Common myeloid progenitor, CD34-positive (primary cell): ENCODE data around the gene LCE2A.

Experiments
- CTCF ChIA-PET: fragments of 350-600 bp; sonication (Branson Sonifier 250); formaldehyde crosslinking; loops from one replicate; lab custom pipeline; 2021; ENCODE audit warnings: antibody characterized with exemption; lab: Charles Lee
- POLR2A ChIA-PET: fragments of 350-600 bp; sonication (Branson Sonifier 250); formaldehyde crosslinking; loops from one replicate; lab custom pipeline; 2021; ENCODE audit warnings: antibody characterized with exemption; lab: Charles Lee
- DNase-seq, 3 donors: peaks; one replicate each; pipeline versions ENCODE4 v3.0.0 to v3.0.0-alpha.2; 2013
- H3K27ac ChIP-seq, 2 experiments: 1 replicate in 1 of 2; 2 replicates in 1 of 2; pipeline ENCODE4 v1.7.0; 2013; ENCODE audit warnings: inconsistent platforms in 2 of 2, low read length in 2 of 2, mild to moderate bottlenecking in 2 of 2, low read depth in 1 of 2, moderate library complexity in 1 of 2; ENCODE audit not compliant: severe bottlenecking in 2 of 2, insufficient read depth in 1 of 2, poor library complexity in 1 of 2
- H3K27me3 ChIP-seq, 5 experiments: replicated peaks in 2 of 5; 1 replicate in 3 of 5; 2 replicates in 2 of 5; pipeline versions ENCODE4 v1.6.1 to v1.7.0; 2013; ENCODE audit warnings: low read length in 4 of 5, mild to moderate bottlenecking in 2 of 5, moderate library complexity in 2 of 5, inconsistent platforms in 1 of 5; ENCODE audit not compliant: insufficient read depth in 5 of 5, control insufficient read depth in 4 of 5
- H3K36me3 ChIP-seq, 4 experiments: 1 replicate in 2 of 4; 2 replicates in 2 of 4; pipeline versions ENCODE4 v1.6.1 to v1.7.0; 2013; ENCODE audit warnings: low read length in 3 of 4, control low read depth in 1 of 4, mild to moderate bottlenecking in 1 of 4; ENCODE audit not compliant: control insufficient read depth in 4 of 4, insufficient read depth in 4 of 4
- H3K4me1 ChIP-seq, 4 experiments: 1 replicate in 3 of 4; 2 replicates in 1 of 4; pipeline versions ENCODE4 v1.6.1 to v1.7.1; 2013; ENCODE audit warnings: low read length in 3 of 4, mild to moderate bottlenecking in 3 of 4, control low read depth in 1 of 4, inconsistent platforms in 1 of 4, moderate library complexity in 1 of 4; ENCODE audit not compliant: control insufficient read depth in 4 of 4, insufficient read depth in 4 of 4; ENCODE audit errors: control extremely low read depth in 1 of 4
- H3K4me3 ChIP-seq, 7 experiments: 1 replicate in 4 of 7; 2 replicates in 3 of 7; pipeline versions ENCODE4 v1.5.1 to v1.7.0; 2013; ENCODE audit warnings: mild to moderate bottlenecking in 7 of 7, low read length in 6 of 7, moderate library complexity in 6 of 7, inconsistent platforms in 2 of 7, low read depth in 2 of 7, control low read depth in 1 of 7; ENCODE audit not compliant: insufficient read depth in 4 of 7, control insufficient read depth in 1 of 7; ENCODE audit errors: extremely low read depth in 1 of 7
- H3K9me3 ChIP-seq, 5 experiments: 1 replicate in 4 of 5; 2 replicates in 1 of 5; pipeline versions ENCODE4 v1.6.1 to v1.7.1; 2013; ENCODE audit warnings: low read length in 4 of 5, mild to moderate bottlenecking in 2 of 5, inconsistent platforms in 1 of 5, low read depth in 1 of 5, moderate library complexity in 1 of 5; ENCODE audit not compliant: control insufficient read depth in 4 of 5, insufficient read depth in 2 of 5; ENCODE audit errors: control extremely low read depth in 1 of 5
- WGBS: methylation state at CpG from one replicate; pipeline ENCODE4 v1.1.5; 2013; ENCODE audit not compliant: insufficient coverage; 5-methylcytosine and 5-hydroxymethylcytosine counted together

LCE2A gene

DNA sequence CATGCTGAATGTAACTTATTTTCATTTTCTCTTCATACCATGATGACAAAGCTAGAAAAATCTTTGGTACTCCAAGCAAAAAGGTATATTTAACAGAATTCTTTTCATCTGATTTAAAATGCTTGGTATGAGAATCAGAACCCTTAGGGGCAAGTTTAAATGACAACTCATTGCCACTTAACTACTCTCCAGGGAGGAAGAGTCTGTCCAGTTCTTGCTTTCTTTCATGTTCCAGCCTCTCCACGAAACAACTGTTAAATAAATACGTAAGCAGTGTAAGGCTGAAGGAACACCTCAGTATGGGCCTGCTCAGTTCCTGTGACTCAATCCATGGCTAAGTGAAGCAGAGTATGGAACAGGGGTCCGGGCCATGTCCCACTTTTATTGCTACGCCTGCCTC, 1.6 kb downstream of the LCE2A start:
- no peaks in the 10 kb centered on the region for H3K36me3 ChIP-seq
- no peaks in the 10 kb centered on the region for H3K9me3 ChIP-seq
- 100% methylated on average over 2 of the region's 4 CpGs for WGBS
- H3K27me3 ChIP-seq: peaks cover 0 to 5% (median 0%) of the 10 kb centered on the region in 5 experiments
- CTCF ChIA-PET: no interaction called here
- POLR2A ChIA-PET: no interaction called here
- no peaks in the 10 kb centered on the region for H3K4me1 ChIP-seq
- no peak for DNase-seq
- H3K4me3 ChIP-seq: no peak overlapping the region
- H3K27ac ChIP-seq: no peak overlapping the region

DNA sequence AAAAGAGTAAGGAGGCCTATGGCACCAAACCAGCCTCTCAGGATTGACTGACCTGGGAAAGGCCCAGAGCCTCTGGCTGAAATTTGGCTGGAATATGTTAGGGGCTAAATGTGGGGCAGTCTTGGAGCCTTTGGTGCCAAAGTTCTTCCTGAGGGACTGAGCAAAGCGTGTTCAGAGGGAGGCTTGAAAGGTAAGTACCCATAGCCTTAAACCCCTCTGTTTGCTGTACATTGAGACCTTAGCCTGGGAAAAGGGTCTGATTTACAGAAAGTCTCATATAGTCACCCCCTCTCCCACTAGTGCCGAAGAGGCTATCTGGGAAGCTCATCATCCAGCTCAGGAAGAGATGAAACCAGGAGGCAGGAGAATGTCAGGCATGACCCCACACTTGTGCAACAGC, 9.7 kb downstream of the LCE2A start, which contains the start of gene LCE4A:
TSS of gene LCE4A (plus strand) at position 301 of the 400 bp plus-strand sequence. CDS start 916 bp downstream, outside the sequence.
- Histone ChIP-seq H3K27ac (no peak within 1 kb of the TSS), H3K4me1 (no peaks in the 10 kb centered on the region), H3K27me3 (peaks cover 0 to 2% (median 2%) of the 10 kb centered on the region in 5 experiments), H3K36me3 (no peaks in the 10 kb centered on the region), H3K4me3 (no peak within 1 kb of the TSS), H3K9me3 (no peaks in the 10 kb centered on the region)
- CTCF ChIA-PET: no interaction called here
- POLR2A ChIA-PET: no interaction called here
- WGBS: 100% methylated on average over 1 of the region's 2 CpGs
- DNase-seq: no peak

DNA sequence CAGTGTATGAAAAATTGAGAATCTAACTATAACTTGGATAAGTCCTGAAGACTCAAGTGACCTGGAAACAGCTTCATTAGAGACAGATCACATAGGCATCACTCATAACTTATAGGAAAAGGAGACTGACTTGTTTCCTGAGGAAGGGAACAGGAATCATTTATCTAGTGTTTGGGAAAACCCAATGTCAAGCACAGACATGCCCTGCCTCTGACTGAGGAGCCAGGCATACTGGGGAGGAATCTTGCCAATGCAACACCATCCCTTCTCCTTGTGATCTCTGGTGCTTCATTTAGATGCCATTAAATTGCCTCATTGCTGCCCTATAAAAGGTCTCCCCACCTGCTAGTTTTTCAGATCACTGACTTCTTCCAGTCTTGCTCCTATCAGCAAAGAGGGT, 20.1 kb downstream of the LCE2A start:
- H3K27ac ChIP-seq: no peak overlapping the region
- POLR2A ChIA-PET: no interaction called here
- no peak for DNase-seq

DNA sequence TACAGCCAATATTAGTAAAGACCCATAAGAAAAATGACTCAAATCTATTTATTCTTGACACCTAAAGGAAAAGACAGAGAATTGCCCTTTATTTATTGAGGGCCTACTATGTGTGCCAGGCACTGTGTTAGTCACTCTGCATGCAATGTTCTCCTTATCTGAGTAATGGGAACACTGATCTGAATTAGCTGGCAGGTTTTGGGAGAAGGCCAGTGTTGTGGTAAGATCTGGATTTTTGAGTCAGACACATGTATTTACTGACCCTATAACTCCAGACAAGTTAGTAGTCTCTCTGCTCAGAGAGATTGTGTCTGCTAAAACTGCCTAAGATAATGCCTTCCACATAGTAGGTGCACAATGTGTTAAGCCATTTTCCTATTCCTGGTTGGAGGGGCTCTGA, 27.1 kb downstream of the LCE2A start:
- POLR2A ChIA-PET: no interaction called here
- Histone ChIP-seq H3K4me1 (no peaks in the 10 kb centered on the region), H3K9me3 (no peaks in the 10 kb centered on the region), H3K36me3 (no peaks in the 10 kb centered on the region), H3K27me3 (peaks cover 0 to 13% (median 8%) of the 10 kb centered on the region in 5 experiments), H3K27ac (no peak overlapping the region), H3K4me3 (no peak overlapping the region)
- CTCF ChIA-PET: no interaction called here
- no peak for DNase-seq

More for the DNA sequence above, 20.1 kb downstream of the LCE2A start:
- peaks cover 0 to 4% (median 2%) of the 10 kb centered on the region in 5 experiments for H3K9me3 ChIP-seq
- H3K4me3 ChIP-seq: no peak overlapping the region
- no peaks in the 10 kb centered on the region for H3K36me3 ChIP-seq
- no peaks in the 10 kb centered on the region for H3K4me1 ChIP-seq
- peaks cover 0 to 14% (median 0%) of the 10 kb centered on the region in 5 experiments for H3K27me3 ChIP-seq
- CTCF ChIA-PET: interaction anchor here (0.9 kb wide), 1 partner anchor 11 kb away, joined by 3 read pairs; no protein-coding TSS in a partner anchor

DNA sequence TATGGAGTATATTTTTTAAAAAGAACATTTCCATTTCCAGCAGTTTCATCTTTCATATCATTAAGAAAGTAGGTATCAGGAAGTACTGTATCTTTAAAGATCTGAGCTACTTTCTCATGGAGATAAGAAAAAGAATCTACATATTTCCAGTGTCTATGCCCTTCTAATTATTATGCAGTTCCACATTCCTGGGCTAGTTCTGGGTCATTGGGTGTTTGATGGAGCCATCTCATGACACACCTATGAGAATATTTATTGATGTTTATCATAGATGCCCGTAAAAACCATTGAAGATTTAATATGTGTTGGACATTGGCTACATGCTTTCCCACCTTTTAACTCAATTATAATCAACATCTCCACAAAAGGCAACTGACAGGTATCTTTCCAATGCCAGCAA, 30.8 kb downstream of the LCE2A start:
- Histone ChIP-seq H3K36me3 (no peaks in the 10 kb centered on the region), H3K27me3 (peaks cover 0 to 9% (median 8%) of the 10 kb centered on the region in 5 experiments), H3K9me3 (no peaks in the 10 kb centered on the region), H3K27ac (no peak overlapping the region), H3K4me1 (no peaks in the 10 kb centered on the region), H3K4me3 (no peak overlapping the region)
- no peak for DNase-seq
- ChIA-PET CTCF (no interaction called here), POLR2A (no interaction called here)
- no CpG with 5 or more reads among the region's 1 CpG for WGBS

DNA sequence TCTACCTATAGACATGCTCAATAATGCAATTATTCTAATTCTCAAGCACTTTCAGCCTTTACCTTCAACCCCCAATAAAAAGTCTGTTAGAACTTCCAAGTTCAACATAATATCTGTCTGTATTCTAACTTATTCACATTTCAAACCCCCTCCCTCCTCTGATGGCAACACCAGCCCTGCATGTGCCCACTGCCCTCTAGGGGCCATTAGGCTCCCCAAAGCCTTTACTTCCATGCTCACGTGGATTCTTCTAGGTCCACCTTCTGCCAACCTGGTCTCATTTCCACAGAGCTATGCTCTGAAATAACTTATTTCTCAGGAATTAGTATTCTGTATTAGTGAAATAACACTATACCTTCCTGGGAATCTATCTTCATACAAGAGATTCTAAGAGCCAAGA, 37.5 kb downstream of the LCE2A start:
- WGBS: no CpG with 5 or more reads among the region's 1 CpG
- POLR2A ChIA-PET: no interaction called here

DNA sequence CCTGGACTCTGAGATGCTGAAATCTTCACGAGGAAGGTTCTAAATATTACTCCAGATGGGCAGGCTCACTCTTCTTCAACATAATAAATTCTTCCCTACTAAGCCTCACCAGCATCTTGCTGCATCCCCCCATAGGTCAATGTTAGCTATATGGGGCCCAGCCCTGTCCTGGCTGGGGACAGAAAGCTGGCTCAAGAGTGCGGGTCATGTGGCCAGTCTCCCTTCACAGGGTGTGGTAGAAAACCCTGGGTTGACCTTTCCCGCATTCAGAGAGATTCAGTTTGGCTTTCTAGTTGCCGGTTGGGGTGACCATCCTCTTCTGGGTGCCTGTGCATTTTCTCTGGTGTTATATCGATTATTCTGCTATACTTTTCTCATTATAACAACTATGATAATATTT, 39.9 kb downstream of the LCE2A start:
- POLR2A ChIA-PET: no interaction called here
- peaks cover 0 to 26% (median 4%) of the 10 kb centered on the region in 5 experiments for H3K27me3 ChIP-seq

More for the DNA sequence above, 37.5 kb downstream of the LCE2A start:
- Histone ChIP-seq H3K36me3 (no peaks in the 10 kb centered on the region), H3K4me3 (no peak overlapping the region), H3K27ac (no peak overlapping the region), H3K27me3 (peaks cover 0 to 19% (median 4%) of the 10 kb centered on the region in 5 experiments), H3K9me3 (no peaks in the 10 kb centered on the region), H3K4me1 (no peaks in the 10 kb centered on the region)
- CTCF ChIA-PET: interaction anchor here (1.3 kb wide), 1 partner anchor 9 kb away, joined by 5 read pairs; no protein-coding TSS in a partner anchor
- peak in 2 of 3 donors; percentile 3 to 6 for DNase-seq

More for the DNA sequence above, 39.9 kb downstream of the LCE2A start:
- no peak for DNase-seq
- Histone ChIP-seq H3K36me3 (no peaks in the 10 kb centered on the region), H3K4me3 (no peak overlapping the region), H3K27ac (no peak overlapping the region), H3K4me1 (no peaks in the 10 kb centered on the region), H3K9me3 (no peaks in the 10 kb centered on the region)
- CTCF ChIA-PET: no interaction called here
- 100% methylated on average over 3 of the region's 5 CpGs for WGBS
